ENCODE measurements around the gene ARRDC2. TPM values are rescaled to one million over a fixed set of nuclear protein-coding genes. Genes with fewer than 3 reads are reported as not detected.
"Not testable (repeated sequence)": the region's sequence is repeated elsewhere in the genome, so short reads cannot be mapped to it uniquely, and the experiment has no call there.

The ARRDC2 gene
- total RNA-seq, 6 experiments from 2014 or later = 5.3 to 8.1 (median 7.0) TPM

DNA sequence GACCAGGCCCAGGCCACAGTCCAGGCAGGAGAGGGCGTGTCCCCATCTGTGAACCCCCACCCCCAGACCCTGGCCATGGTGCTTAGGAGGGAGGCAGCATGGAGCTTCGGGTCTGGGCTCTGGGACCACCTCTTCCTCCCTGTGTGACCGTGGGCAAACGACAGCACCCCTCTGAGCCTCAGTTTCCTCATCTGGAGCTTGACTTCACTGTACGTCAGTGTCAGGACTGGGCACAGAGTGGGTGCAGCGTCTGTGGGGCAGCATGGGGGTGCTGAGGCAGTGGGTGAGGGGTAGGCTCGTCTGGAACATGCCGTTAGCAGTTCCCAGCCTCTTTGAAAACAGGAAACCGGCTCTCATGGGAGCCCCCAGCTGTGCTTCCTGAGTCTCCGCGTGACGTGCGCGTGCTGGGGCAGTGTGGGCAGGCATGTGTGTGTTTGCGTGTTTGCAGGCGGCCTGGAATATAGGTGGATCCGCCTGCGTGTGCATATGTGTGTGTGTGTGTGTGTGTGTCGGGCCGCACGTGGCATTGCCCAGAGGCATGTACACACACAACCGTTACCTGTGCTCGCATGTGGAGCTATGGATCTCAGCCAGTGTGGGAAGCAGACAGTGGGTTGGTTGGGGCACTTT is 15.8 kb downstream of the ARRDC2 start:
- TF ChIP-seq, protein P1, sequence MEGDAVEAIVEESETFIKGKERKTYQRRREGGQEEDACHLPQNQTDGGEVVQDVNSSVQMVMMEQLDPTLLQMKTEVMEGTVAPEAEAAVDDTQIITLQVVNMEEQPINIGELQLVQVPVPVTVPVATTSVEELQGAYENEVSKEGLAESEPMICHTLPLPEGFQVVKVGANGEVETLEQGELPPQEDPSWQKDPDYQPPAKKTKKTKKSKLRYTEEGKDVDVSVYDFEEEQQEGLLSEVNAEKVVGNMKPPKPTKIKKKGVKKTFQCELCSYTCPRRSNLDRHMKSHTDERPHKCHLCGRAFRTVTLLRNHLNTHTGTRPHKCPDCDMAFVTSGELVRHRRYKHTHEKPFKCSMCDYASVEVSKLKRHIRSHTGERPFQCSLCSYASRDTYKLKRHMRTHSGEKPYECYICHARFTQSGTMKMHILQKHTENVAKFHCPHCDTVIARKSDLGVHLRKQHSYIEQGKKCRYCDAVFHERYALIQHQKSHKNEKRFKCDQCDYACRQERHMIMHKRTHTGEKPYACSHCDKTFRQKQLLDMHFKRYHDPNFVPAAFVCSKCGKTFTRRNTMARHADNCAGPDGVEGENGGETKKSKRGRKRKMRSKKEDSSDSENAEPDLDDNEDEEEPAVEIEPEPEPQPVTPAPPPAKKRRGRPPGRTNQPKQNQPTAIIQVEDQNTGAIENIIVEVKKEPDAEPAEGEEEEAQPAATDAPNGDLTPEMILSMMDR (IDR thresholded peaks at IDR 0.05) = no peak
- no peak for DNase-seq
- no peaks in the 10 kb centered on the region; the same call in 1 of the 2 replicates for H3K36me3 Mint-ChIP-seq (ENCODE audit: low read depth)
- peaks cover 29% of the 10 kb centered on the region for H3K4me1 Mint-ChIP-seq (ENCODE audit: low read depth)
- no peak overlapping the region for H3K27ac Mint-ChIP-seq
- peaks cover 2% of the 10 kb centered on the region; the same call in 1 of the 2 replicates for H3K27me3 Mint-ChIP-seq (ENCODE audit: insufficient read depth)
- no peaks in the 10 kb centered on the region for H3K9me3 Mint-ChIP-seq
- no peak overlapping the region for H3K4me3 Mint-ChIP-seq

DNA sequence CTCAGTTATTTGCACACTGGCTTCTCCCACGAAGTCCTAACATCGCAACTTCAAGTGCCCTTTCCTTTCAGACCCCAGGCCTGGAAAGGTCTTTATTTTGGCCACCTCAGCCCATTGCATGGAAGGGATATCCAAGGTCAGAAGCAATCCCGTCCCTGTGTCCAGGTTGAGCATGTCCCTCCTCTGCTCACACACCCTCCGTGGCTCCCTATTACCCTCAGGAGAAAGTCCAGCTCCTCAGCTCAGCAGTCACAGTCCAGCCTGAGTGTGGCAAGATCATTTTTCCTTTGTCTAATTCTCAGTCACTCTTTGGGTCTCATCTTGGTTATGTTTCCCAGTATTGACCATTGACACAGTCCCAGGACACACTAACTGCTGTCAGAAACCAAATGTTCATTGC is 19.2 kb downstream of the ARRDC2 start:
- no peak for DNase-seq
- Mint-ChIP-seq H3K4me1 (ENCODE audit: low read depth) (peaks cover 4% of the 10 kb centered on the region), H3K36me3 (ENCODE audit: low read depth) (no peaks in the 10 kb centered on the region; the same call in 1 of the 2 replicates), H3K27ac (no peak overlapping the region), H3K27me3 (ENCODE audit: insufficient read depth) (peaks cover 4% of the 10 kb centered on the region), H3K9me3 (no peaks in the 10 kb centered on the region), H3K4me3 (no peak overlapping the region)
- TF ChIP-seq, protein P1 (IDR thresholded peaks at IDR 0.05) = no peak

DNA sequence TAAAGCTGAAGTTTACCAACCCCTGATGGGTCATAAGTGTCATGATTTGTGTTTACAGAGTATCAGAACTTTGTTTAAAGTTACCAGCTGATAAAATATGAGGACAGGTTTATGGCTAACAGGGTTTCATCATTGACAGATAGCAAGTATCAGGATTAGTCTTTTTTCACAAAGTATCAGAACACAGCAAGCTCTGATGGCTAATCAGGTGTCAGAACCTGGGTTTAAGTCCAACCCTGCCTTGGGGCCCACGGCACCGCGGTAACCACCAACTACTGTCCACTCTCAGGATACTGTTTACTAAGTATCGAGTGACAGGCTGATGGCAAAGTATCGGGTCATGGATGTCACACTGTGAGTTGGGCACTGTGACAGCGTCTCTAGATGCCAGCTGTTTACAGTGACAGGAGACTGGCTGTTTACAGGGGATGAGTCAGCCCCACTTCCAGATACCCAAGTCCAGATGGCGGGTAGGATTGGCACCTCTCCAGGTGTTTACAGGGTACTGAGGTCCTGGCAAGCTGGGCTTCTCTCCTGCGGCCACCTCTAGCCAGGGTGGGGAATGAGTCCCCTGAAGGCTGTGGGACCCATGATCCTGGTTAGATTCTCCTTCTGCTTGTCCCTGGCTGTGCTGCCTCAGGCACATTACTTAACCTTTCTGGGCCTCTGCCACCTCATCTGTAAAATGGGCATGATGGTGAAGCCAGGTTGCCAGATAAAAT is 21.8 kb downstream of the ARRDC2 start:
- DNase-seq = peak; percentile 28
- TF ChIP-seq, protein P1 (IDR thresholded peaks at IDR 0.05) = no peak
- Mint-ChIP-seq H3K4me3 (no peak overlapping the region), H3K27ac (no peak overlapping the region), H3K4me1 (ENCODE audit: low read depth) (no peaks in the 10 kb centered on the region; the same call in 1 of the 2 replicates), H3K36me3 (ENCODE audit: low read depth) (no peaks in the 10 kb centered on the region), H3K27me3 (ENCODE audit: insufficient read depth) (peaks cover 6% of the 10 kb centered on the region), H3K9me3 (no peaks in the 10 kb centered on the region)

DNA sequence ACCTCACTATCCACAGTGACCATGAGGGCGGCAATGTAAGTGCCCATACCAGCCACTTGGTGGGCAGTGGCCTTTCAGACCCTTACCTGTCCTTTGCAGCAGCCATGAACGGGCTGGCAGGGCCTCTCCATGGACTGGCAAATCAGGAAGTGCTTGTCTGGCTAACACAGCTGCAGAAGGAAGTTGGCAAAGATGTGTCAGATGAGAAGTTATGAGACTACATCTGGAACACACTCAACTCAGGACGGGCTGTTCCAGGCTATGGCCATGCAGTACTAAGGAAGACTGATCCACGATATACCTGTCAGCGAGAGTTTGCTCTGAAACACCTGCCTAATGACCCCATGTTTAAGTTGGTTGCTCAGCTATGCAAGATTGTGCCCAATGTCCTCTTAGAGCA is 23.4 kb downstream of the ARRDC2 start:
- not testable (repeated sequence) for H3K9me3 Mint-ChIP-seq; H3K4me3 Mint-ChIP-seq; H3K4me1 Mint-ChIP-seq (ENCODE audit: low read depth); H3K36me3 Mint-ChIP-seq (ENCODE audit: low read depth); DNase-seq; H3K27ac Mint-ChIP-seq; H3K27me3 Mint-ChIP-seq (ENCODE audit: insufficient read depth)

DNA sequence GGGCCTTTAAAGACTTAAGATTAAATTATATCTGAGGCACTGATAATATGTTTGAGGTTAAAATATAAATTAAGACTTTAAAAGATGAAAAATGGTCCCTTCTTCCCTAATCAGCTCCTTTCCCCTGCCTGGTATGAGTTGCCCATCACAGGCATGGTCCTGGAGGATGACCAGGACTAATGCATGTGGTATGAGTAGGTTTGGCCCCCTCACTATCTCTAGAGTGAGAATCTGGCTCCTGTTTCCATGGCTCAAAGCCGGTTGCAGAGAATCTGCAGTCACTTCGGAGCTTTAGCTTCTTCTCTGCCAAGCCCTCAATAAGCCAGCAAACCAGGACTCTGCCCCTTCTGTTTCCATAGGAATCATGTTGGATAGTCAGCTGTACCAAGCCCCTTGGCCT is 24.1 kb downstream of the ARRDC2 start:
- H3K9me3 Mint-ChIP-seq; H3K4me3 Mint-ChIP-seq; H3K27me3 Mint-ChIP-seq (ENCODE audit: insufficient read depth); DNase-seq; H3K27ac Mint-ChIP-seq; H3K36me3 Mint-ChIP-seq (ENCODE audit: low read depth); H3K4me1 Mint-ChIP-seq (ENCODE audit: low read depth): not testable (repeated sequence)

DNA sequence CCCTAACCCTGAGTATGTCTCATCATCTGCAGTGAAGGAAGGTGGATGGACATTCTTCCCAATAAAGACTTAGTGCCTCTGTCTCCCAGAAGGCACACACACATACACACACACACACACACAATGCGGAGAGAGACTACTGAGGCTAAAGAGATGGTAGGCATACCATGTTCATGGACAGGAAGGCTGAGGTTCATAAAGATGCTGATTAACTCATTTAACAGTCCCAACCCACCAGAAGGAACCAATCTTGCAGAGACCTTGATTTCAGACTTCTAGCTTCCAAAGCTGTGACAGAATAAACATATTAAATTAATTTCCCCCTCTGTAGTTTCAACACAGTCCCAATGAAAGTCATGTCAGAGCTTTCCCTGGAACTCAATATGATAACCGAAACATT is 33.1 kb downstream of the ARRDC2 start:
- Mint-ChIP-seq H3K27ac (no peak overlapping the region), H3K36me3 (ENCODE audit: low read depth) (no peaks in the 10 kb centered on the region; the same call in 1 of the 2 replicates), H3K4me1 (ENCODE audit: low read depth) (peaks cover 13% of the 10 kb centered on the region), H3K27me3 (ENCODE audit: insufficient read depth) (peaks cover 15% of the 10 kb centered on the region; the same call in 1 of the 2 replicates), H3K4me3 (no peak overlapping the region), H3K9me3 (peaks cover 5% of the 10 kb centered on the region)
- no peak for DNase-seq
- TF ChIP-seq, protein P1 (IDR thresholded peaks at IDR 0.05) = no peak
